GM18508 (cell line): ENCODE data around the gene TNKS2.
"Not testable (repeated sequence)": the region's sequence is repeated elsewhere in the genome, so short reads cannot be mapped to it uniquely, and the experiment has no call there.

Experiments
- ATAC-seq: cut with Tn5 transposase; IDR thresholded peaks from one replicate; pipeline ENCODE4 v1.9.1; 2021; ENCODE audit warnings: moderate number of reproducible peaks; ENCODE audit not compliant: insufficient read depth, unreplicated experiment

TNKS2 gene

DNA sequence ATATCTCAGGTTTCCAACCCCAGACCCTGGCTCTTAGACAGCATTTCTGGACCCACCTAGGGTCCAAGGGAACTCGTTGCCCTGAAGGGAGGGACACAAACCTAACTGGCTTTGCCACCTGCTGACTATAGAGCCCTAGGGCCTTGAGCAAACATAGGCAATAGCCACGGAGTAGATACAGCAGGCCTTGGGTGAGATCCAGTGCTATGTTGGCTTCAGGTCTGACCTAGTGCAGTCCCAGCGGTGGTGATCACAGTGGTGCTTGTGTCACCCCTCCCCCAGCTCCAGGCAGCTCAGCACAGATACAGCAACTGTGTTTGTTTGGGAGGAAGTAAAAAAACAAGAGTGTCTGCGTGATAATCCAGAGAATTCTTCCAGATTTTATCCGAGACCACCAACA, 9.7 kb upstream of the TNKS2 start:
- ATAC-seq, result no peak

GRCh38 chr10:91796331-91797047, 1.7 kb upstream of the TNKS2 start:
- peak; percentile 32 for ATAC-seq

GRCh38 chr10:91797048-91797690, 1.1 kb upstream of the TNKS2 start:
- no peak for ATAC-seq

- peak; percentile 30 for ATAC-seq
These were observed 704 bp downstream of the TNKS2 start for GRCh38 chr10:91798649-91799611.

DNA sequence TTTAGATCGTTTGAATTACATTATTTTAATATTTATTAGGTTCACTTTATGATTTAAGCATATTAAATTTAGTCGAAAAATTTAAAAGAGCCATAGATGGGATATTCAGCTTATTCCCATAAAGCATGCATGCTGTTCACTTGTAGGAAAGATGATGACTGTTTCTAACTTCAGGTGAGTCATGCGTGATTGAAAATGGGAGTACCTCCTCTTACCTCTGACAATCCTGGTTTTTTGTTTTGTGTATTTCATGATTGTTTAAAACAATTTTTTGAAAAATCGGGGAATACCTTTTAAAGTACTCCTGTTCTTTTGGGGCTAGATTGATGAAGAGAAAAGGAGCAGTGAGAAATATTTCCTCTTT, 1.4 kb downstream of the TNKS2 start:
- no peak for ATAC-seq

- no peak for ATAC-seq
These were observed 2.0 kb downstream of the TNKS2 start for GRCh38 chr10:91800182-91800581.

DNA sequence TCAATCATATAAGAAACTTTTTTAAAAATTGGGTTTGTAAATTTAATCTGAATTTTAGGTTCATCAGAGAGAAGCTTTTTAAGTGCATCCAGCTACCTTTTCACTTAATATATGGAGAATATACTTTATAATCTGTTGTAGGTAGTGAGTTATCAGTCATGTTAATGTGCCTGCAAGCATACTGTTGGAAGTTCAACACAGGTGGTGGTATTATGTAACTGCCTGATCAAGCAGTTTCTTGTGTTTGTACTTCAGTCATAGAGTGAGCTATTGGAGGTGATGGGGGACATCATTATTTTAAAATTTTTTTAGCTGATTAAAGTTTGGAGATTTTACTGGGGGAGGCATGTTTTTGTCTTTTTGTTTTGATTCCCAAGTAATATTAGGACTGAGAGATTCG, 2.5 kb downstream of the TNKS2 start:
- no peak for ATAC-seq

DNA sequence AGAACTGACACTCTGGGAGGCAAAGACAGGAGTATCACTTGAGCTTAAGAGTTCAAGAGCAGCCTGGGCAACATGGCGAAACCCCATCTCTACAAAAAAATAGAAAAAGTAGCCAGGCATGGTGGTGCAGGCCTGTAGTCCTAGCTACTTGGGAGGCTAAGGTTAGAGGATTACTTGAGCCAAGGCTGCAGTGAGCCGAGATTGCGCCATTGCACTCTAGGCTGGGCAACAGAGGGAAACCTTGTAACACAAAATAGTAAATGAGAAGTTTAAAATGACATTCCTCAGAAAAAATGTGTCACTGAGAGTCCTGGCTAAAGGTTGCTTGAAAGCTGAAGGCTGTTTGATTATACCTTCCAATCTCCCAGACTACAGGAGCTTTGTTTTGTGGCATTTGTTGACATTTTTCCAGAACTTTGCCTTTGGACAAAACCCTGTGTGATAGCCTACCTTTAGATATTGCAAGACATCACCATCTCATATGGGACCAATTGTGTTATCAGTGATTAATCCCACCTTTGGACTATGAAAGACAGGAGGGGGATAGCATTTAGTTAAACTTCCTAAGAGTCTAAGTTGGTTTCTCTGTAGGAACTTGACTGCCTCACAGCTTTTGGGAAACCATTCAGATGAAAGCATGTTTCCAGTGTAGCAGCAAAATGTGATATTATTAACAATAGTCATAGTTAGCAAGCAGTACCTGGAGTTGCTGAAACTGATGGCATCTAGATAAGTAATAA, 5.3 kb downstream of the TNKS2 start:
- no peak for ATAC-seq

- no peak for ATAC-seq
These were observed 5.9 kb downstream of the TNKS2 start for GRCh38 chr10:91804126-91804510.

DNA sequence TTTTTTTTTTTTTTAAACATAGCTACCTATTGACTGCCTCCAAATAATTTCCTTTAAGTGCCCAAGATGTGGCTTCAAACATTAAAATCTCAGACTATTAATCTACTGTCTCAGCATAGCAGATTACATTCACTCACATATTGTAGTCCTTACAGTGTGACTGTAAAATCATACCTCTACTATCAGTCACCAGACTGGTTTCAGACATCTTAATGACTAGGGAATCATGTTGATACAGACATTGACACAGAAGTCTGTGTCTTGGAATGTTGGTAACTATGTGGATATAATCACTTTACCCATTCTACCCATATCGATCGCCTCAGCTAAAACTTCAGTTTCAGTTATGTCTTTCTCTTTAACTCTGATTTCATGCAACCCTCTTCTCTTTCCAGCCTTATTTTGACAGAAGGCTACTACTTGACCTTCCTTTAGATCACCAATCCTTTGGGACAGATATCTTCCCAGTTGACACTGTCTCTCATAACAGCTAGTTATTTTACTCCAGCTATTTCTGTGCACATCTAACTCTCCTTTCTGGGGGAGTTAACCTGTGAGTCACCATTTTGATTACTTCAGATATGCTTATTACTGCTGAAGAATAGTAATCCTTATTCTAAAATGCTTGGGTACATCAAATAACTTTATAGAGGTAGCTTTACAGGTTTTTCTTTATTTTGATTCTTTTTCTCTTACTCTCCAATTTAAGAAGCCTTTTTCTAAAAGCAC, 7.0 kb downstream of the TNKS2 start:
- no peak for ATAC-seq

GRCh38 chr10:91807264-91807663, 9.0 kb downstream of the TNKS2 start:
- ATAC-seq, result not testable (repeated sequence)

DNA sequence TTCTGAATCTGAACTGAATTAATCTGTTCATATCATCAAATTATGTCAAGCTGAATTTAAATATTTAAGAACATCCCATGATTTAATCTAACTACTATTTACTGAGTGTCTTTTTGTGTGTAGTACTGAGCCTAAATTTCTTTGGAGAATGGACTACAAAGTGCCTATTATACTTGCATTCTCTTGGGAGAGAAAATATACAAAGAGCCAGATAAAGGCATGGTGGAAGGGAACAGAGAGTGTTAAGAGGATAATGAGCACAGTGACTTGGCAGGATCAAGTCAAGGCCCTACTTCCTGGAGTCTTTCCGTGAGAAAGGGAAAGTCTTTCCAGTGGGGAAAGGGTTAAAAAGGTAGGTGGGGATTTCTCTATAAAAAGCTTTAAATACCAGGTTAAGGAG, 15.0 kb downstream of the TNKS2 start:
- ATAC-seq, result no peak

- no peak for ATAC-seq
These were observed 18.8 kb downstream of the TNKS2 start for GRCh38 chr10:91816981-91817380.

- no peak for ATAC-seq
These were observed 21.9 kb downstream of the TNKS2 start for GRCh38 chr10:91820144-91820543.

DNA sequence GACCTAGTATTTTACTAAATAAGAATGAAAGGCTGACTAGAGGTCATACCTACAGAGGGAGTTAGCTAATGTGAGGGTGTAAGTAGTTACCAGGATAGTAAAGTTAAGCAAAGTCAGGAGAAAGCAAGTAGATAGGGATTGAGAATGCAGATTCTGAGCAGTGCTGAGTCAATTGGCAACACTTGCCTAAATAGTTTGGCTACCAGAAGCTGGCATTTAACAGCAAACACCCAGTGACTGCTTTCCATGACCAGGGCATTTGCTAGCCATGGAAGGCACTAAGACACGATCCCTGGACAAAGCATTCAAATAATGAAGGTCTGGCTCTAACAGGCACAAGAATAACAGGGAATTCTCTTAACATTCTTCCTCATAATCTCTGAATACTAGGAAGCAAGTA, 25.9 kb downstream of the TNKS2 start:
- no peak for ATAC-seq

- no peak for ATAC-seq
These were observed 31.0 kb downstream of the TNKS2 start for GRCh38 chr10:91829268-91829667.

DNA sequence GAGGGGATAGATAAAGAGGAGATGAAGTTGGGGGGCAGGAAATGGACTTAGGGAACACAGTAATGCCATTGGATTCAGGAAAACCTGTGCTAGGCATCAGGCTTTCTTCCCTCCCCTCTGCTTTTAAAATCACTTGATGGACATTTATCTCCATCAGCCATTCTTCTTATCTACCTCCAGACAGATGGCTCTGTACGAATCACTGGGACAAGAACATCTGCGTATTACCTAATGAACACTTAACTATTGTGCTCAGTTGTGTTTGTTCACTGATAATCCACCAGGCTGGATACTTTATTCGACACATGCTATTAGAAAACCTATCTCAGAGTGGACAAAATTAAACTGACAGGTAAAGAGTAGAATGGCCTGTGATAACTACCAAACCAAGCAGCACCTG, 40.0 kb downstream of the TNKS2 start:
- ATAC-seq, result no peak

- ATAC-seq, result no peak
These were observed 44.9 kb downstream of the TNKS2 start for GRCh38 chr10:91843083-91843482.

- ATAC-seq, result no peak
These were observed 58.4 kb downstream of the TNKS2 start for GRCh38 chr10:91856637-91857036.

DNA sequence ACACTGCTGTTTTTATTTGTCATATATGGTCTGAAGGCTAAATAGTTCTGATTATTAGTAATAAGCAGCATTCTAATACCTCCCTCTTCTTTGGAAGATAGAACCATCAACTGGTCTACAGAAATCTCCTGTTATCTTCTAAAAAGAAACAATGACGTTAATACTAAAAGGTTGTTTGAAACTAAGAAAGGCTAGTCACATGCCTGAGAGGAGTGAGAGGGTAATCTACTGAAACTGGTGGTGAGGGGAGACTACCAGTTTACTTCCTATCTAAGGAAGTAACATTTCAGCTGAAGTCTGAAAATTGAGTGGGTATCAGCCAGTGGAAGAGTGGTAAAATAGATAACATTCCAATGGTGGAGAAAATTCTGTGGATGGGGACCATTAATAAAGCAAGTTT, 62.7 kb downstream of the TNKS2 start:
- no peak for ATAC-seq
